ENCODE data around the gene VAV3.
A peak's percentile ranks its signal among the peaks of the same experiment; 100 is the strongest.

VAV3 gene

GRCh38 chr1:107529511-107530149 is 435.4 kb downstream of the VAV3 start:
- peak; percentile 51 for DNase-seq

GRCh38 chr1:107526524-107527198 is 438.3 kb downstream of the VAV3 start:
- no peak for DNase-seq

DNA sequence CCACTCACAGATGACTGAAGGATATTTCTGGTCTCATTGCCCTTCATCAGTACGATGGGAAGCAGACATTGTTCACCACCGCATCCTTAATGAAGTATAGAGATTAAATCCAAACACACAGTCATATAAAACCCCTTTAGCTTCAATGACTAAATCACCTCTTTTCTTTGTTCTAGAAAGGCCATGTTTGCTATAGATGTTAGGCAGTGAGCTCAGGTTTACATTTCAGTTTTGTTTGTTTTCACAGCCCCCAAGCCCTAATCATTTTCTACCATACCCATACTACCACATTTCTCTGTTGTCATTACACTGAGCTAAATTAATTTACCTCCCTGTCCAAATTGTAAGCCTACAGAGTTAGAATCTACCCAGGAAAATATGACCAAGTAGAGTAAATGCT is 439.0 kb downstream of the VAV3 start:
- DNase-seq, result no peak

GRCh38 chr1:107525145-107525544 is 439.8 kb downstream of the VAV3 start:
- peak; percentile 20 for DNase-seq

- DNase-seq, result no peak
These were observed 440.7 kb downstream of the VAV3 start for GRCh38 chr1:107524301-107524700.

DNA sequence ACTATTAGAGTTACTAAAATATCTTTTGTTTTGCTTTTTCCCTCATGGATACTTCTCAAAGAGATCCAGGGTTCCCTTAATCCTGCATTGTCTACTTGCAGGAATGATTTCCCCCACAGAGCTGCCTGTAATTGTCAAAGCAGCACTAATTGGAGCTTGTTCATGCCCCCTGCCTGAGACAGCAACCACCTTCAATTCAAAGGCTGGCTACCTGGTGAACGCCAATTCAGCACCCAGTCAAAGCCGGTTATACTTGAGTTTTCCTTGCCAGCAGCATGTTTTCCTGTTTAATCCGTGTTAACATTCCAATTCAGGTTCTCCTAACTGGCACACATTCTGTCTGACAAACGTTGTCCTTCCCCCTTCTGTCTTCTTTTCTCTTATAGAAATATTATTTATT is 441.2 kb downstream of the VAV3 start:
- no peak for DNase-seq

- no peak for DNase-seq
These were observed 441.9 kb downstream of the VAV3 start for GRCh38 chr1:107523061-107523460.
